Activated CD8-positive, alpha-beta T cell treated with anti-CD3 and anti-CD28 coated beads, Interleukin-2, amount 10 ng/mL, durations not matched to agents 7 days and 5 days (primary cell): ENCODE results near the gene PTX4. TPM values are rescaled to one million over a fixed set of nuclear protein-coding genes. Genes with fewer than 3 reads are reported as not detected.

Source experiments
- ATAC-seq: fragments of 150-1000 bp; cut with Tn5 transposase; one replicate; pipeline ENCODE4 v1.10.0; 2021; ENCODE audit warnings: moderate library complexity
- CTCF ChIA-PET: fragments of 350-600 bp; sonication (Branson Sonifier 250); formaldehyde crosslinking; loops from one replicate; lab custom pipeline; 2021; ENCODE audit warnings: antibody characterized with exemption; lab: Charles Lee
- POLR2A ChIA-PET: fragments of 350-600 bp; sonication (Branson Sonifier 250); formaldehyde crosslinking; loops from one replicate; lab custom pipeline; 2021; ENCODE audit warnings: antibody characterized with exemption; lab: Charles Lee
- DNase-seq: peaks from one replicate; pipeline ENCODE4 v3.0.0-alpha.2; 2020
- H3K27ac Mint-ChIP-seq: one replicate; pipeline ENCODE4 v1.8.0; 2021; ENCODE audit warnings: mild to moderate bottlenecking, mixed read lengths
- H3K27me3 Mint-ChIP-seq: one replicate; pipeline ENCODE4 v1.8.0; 2021; ENCODE audit warnings: low read depth, mixed read lengths
- H3K36me3 Mint-ChIP-seq: one replicate; pipeline ENCODE4 v1.8.0; 2021; ENCODE audit warnings: low read depth, mixed read lengths
- H3K4me1 Mint-ChIP-seq: one replicate; pipeline ENCODE4 v1.8.0; 2021; ENCODE audit warnings: low read depth, mixed read lengths
- H3K4me3 Mint-ChIP-seq: one replicate; pipeline ENCODE4 v1.8.0; 2021; ENCODE audit warnings: mild to moderate bottlenecking, mixed read lengths
- H3K9me3 Mint-ChIP-seq: one replicate; pipeline ENCODE4 v1.8.0; 2022; ENCODE audit warnings: mixed read lengths; ENCODE audit not compliant: insufficient read depth
- total RNA-seq, 2 experiments: library from RNA; stranded (reverse); gene quantifications; one replicate each; pipeline ENCODE4 v1.2.3, GENCODE V29; 2021

The PTX4 gene
- total RNA-seq, 2 experiments from 2014 or later = not detected

GRCh38 chr16:1459967-1460366 is 28.8 kb downstream of the PTX4 start:
- no peak overlapping the region for H3K4me3 Mint-ChIP-seq
- H3K4me1 Mint-ChIP-seq = peaks cover 4% of the 10 kb centered on the region
- H3K36me3 Mint-ChIP-seq = no peaks in the 10 kb centered on the region
- DNase-seq = no peak
- no peak for ATAC-seq
- CTCF ChIA-PET = interaction anchor here (0.5 to 0.6 kb wide), 2 partner anchors 80 to 470 kb away, joined by 3 read pairs; no protein-coding TSS in a partner anchor
- H3K27ac Mint-ChIP-seq = no peak overlapping the region
- H3K27me3 Mint-ChIP-seq = no peaks in the 10 kb centered on the region
- H3K9me3 Mint-ChIP-seq = no peaks in the 10 kb centered on the region
- POLR2A ChIA-PET = no interaction called here

DNA sequence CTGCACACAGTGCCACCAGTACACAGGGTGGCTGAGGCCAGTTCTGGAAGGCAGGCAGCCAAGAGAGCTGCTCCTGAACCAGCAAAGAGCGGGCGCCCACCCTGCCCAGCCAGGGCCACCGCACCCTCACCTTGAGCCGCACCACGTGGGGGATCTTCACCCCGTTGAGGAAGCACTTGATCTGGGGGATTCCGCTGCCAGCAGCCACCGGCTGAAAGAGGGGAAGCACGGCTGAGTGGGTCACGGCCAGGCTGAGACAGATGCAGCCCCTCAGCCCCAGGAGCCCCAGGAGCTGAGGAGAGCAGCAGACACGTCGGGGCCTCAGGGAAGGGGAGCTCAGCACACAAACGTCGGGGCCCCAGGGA is 29.8 kb downstream of the PTX4 start:
- ATAC-seq = no peak
- no peak for DNase-seq
- no peak overlapping the region for H3K4me3 Mint-ChIP-seq
- H3K9me3 Mint-ChIP-seq = no peaks in the 10 kb centered on the region
- peaks cover 4% of the 10 kb centered on the region for H3K4me1 Mint-ChIP-seq
- no peaks in the 10 kb centered on the region for H3K27me3 Mint-ChIP-seq
- no peaks in the 10 kb centered on the region for H3K36me3 Mint-ChIP-seq
- ChIA-PET CTCF (no interaction called here), POLR2A (no interaction called here)
- H3K27ac Mint-ChIP-seq = no peak overlapping the region

DNA sequence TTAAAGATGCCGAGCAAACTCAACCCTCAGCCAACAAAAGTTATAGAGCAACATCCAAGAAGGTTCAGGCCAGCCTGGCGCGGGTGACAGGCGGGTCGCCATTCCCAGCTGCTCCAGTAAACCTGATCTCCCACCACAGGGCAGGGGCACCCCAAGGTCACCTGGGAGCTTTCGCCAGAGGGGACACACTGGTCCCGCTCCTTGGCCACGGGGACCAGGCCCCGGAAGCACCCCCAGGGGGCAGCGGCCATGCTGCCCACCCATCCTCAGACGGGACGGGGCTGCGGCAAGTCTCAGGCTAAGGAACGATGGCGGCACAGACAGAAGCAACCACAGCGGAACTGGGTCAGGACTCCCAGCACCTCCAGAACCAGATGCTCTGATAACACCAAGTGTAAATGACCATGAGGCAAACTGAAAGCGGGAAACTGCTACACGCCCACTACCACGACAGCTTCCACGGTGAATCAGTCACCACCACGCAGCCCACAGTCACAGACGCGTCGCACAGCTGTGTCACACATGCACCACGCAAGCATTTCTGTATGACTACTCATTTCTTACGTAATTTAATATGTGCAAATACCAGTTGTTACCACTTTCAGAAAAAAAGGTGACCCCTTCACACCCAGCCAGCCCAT is 30.3 kb downstream of the PTX4 start:
- H3K9me3 Mint-ChIP-seq = no peaks in the 10 kb centered on the region
- no peak for DNase-seq
- no peak overlapping the region for H3K4me3 Mint-ChIP-seq
- H3K4me1 Mint-ChIP-seq = peaks cover 4% of the 10 kb centered on the region
- ATAC-seq = no peak
- CTCF ChIA-PET = no interaction called here
- POLR2A ChIA-PET = no interaction called here
- H3K36me3 Mint-ChIP-seq = no peaks in the 10 kb centered on the region
- H3K27ac Mint-ChIP-seq = no peak overlapping the region
- H3K27me3 Mint-ChIP-seq = no peaks in the 10 kb centered on the region

DNA sequence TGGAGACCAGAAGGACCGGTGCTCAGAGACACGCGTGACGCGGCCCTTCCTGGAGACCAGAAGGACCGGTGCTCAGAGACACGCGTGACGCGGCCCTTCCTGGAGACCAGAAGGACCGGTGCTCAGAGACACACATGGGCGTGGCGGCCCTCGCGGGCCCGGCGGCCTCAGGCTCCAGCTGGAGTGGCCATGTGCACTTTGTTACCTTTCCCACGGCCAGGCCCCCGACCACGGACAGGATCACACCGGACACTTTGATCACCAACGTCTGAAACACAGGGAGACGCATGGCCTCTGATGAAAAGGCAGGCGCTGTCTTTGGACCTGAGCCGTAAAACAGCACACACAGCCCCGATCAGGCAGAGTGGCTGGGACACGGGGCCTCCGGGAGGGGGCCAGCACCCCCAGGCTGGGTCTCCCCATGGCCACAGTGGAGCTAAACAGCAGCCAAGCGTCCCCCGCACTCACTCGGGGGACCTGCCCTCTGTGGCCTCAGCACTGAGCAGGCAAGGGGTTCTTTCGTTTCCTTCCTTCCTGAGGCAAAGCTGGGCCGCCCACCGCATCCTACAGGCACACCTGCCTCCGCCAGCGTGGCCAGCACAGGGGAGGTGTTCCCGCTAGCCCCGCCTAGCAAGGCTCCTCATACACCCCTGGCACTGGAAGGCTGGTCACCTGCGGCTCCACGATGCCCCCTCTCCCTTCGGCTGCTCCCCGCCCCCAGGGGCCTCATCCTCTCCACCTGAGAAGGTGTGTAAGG is 31.1 kb downstream of the PTX4 start:
- no peak overlapping the region for H3K4me3 Mint-ChIP-seq
- no peaks in the 10 kb centered on the region for H3K27me3 Mint-ChIP-seq
- no peak for DNase-seq
- ChIA-PET POLR2A (no interaction called here), CTCF (no interaction called here)
- no peak for ATAC-seq
- H3K36me3 Mint-ChIP-seq = peaks cover 2% of the 10 kb centered on the region
- H3K9me3 Mint-ChIP-seq = no peaks in the 10 kb centered on the region
- H3K27ac Mint-ChIP-seq = no peak overlapping the region
- peaks cover 4% of the 10 kb centered on the region for H3K4me1 Mint-ChIP-seq

GRCh38 chr16:1456951-1457350 is 31.8 kb downstream of the PTX4 start:
- H3K4me1 Mint-ChIP-seq = peaks cover 4% of the 10 kb centered on the region
- no peaks in the 10 kb centered on the region for H3K27me3 Mint-ChIP-seq
- ChIA-PET POLR2A (no interaction called here), CTCF (no interaction called here)
- H3K36me3 Mint-ChIP-seq = peaks cover 2% of the 10 kb centered on the region
- no peaks in the 10 kb centered on the region for H3K9me3 Mint-ChIP-seq
- no peak for ATAC-seq
- H3K4me3 Mint-ChIP-seq = no peak overlapping the region
- no peak for DNase-seq
- no peak overlapping the region for H3K27ac Mint-ChIP-seq

DNA sequence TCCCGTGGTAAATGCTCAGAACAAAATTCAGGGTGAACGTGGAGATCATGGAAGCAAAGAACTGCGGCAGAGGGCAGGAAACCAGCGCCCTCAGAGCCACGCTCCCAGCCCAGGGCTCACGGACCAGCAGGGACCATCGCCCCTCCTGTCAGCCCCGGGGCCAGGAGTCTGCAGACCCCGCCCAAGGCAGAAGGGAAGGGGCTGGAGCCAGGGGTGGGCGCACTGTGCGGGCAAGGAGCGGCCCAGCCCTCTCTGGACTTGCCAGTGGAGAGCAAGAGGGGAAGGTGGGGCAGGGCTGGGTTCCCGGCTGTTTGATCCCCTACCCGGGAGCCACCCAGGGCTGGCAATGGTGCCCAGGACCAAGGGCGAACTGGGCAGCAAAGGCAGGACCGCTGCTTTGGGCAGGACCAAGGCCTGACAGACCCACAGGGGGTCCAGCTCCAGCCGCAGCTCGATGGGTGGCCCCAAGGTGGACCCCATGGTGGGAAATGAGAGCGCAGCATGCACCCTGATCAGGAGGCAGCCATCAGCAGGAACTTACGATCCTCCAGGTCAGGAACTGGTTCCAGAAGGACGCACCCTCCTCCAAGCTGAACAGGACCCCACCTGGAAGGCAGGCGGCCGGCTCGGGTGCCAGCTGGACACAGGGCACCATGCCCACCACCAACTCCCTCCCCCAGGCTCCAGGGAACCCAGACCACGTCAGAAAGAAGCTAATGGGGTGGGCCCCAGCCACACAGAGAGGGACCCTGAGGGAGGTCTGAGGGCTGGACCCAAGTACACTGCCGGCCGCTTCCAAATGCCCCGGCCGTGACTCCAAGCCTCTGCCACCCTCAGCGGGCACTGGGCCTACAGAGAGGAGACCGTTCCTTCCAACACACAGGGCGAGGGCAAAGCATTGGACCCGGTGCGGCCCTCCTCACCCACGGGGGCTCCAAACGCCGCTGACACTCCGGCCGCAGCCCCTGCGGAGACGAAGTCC is 33.3 kb downstream of the PTX4 start:
- ChIA-PET CTCF (no interaction called here), POLR2A (no interaction called here)
- ATAC-seq (no peak), DNase-seq (no peak)
- Mint-ChIP-seq H3K36me3 (peaks cover 4% of the 10 kb centered on the region), H3K4me3 (no peak overlapping the region), H3K27ac (no peak overlapping the region), H3K9me3 (no peaks in the 10 kb centered on the region), H3K4me1 (peaks cover 4% of the 10 kb centered on the region), H3K27me3 (no peaks in the 10 kb centered on the region)

- H3K4me3 Mint-ChIP-seq = no peak overlapping the region
- DNase-seq (no peak), ATAC-seq (no peak)
- H3K27me3 Mint-ChIP-seq = no peaks in the 10 kb centered on the region
- POLR2A ChIA-PET = no interaction called here
- H3K4me1 Mint-ChIP-seq = peaks cover 4% of the 10 kb centered on the region
- H3K36me3 Mint-ChIP-seq = peaks cover 4% of the 10 kb centered on the region
- CTCF ChIA-PET = no interaction called here
- no peaks in the 10 kb centered on the region for H3K9me3 Mint-ChIP-seq
- no peak overlapping the region for H3K27ac Mint-ChIP-seq
These were observed 34.2 kb downstream of the PTX4 start for GRCh38 chr16:1454561-1454960.

GRCh38 chr16:1453316-1453715 is 35.4 kb downstream of the PTX4 start:
- ChIA-PET CTCF (no interaction called here), POLR2A (no interaction called here)
- DNase-seq (no peak), ATAC-seq (no peak)
- H3K4me3 Mint-ChIP-seq = no peak overlapping the region
- H3K4me1 Mint-ChIP-seq = no peaks in the 10 kb centered on the region
- peaks cover 4% of the 10 kb centered on the region for H3K36me3 Mint-ChIP-seq
- H3K27ac Mint-ChIP-seq = no peak overlapping the region
- no peaks in the 10 kb centered on the region for H3K27me3 Mint-ChIP-seq
- H3K9me3 Mint-ChIP-seq = no peaks in the 10 kb centered on the region

DNA sequence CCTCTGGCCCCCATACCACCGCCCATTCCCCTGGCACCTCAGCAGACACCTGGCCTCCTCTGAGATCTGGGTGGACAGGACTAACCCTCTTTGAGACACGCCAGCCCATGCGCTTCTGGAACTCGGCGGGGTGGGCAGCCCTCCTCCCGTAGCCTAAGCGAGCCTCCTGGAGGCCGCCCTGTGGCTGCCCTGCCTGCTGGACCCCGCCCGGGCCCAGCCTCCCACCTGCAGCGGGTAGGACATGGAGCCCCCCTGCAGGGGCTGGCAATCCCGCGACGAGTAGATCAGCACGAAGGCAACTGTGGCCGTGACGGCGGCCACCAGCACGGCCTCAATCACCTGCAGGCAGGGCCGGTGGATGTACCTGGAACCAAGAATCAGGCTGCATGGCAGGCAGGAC is 36.2 kb downstream of the PTX4 start:
- Mint-ChIP-seq H3K27ac (no peak overlapping the region), H3K4me3 (no peak overlapping the region), H3K4me1 (no peaks in the 10 kb centered on the region), H3K9me3 (no peaks in the 10 kb centered on the region), H3K36me3 (peaks cover 4% of the 10 kb centered on the region), H3K27me3 (no peaks in the 10 kb centered on the region)
- CTCF ChIA-PET = no interaction called here
- POLR2A ChIA-PET = no interaction called here
- no peak for DNase-seq
- ATAC-seq = no peak

DNA sequence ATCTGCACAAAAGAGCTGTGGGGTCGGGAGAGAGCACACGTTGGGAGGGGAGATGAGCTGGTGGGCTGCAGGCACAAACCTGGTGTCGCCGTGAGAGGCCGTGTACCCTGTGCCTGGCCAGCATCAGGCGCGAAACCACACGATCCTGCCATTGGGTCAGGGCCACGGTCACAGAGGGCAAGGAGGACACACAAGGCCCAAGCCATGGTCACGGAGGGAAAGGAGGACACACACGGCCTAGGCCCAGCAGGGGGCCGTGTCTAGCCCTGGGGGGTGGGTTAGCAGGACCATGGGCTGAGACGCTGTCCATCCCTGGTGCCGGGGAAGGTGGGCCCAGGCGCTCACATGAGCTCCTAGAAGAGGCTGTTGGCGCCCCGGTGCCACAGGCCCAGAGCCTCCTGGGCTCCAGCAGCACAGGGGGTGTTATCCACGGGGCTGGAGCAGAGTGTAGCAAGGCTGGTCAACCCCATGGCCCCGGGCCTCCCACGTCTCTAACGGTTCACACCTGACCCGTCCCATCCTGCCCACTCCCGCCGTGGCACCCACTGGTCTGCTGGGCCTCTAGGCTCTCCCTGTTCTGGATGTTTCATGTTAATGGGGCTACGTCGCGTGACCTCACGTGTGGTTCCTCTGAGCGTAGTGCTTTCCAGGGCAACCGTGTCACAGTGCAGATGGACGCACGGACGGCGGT is 36.9 kb downstream of the PTX4 start:
- Mint-ChIP-seq H3K4me1 (no peaks in the 10 kb centered on the region), H3K9me3 (no peaks in the 10 kb centered on the region), H3K27me3 (no peaks in the 10 kb centered on the region), H3K36me3 (peaks cover 4% of the 10 kb centered on the region), H3K27ac (peak overlapping the region; percentile 34), H3K4me3 (no peak overlapping the region)
- POLR2A ChIA-PET = no interaction called here
- CTCF ChIA-PET = no interaction called here
- no peak for DNase-seq
- no peak for ATAC-seq

GRCh38 chr16:1450841-1451240 is 37.9 kb downstream of the PTX4 start:
- H3K27ac Mint-ChIP-seq = no peak overlapping the region
- ChIA-PET CTCF (no interaction called here), POLR2A (no interaction called here)
- H3K27me3 Mint-ChIP-seq = no peaks in the 10 kb centered on the region
- no peaks in the 10 kb centered on the region for H3K9me3 Mint-ChIP-seq
- H3K4me1 Mint-ChIP-seq = no peaks in the 10 kb centered on the region
- DNase-seq (no peak), ATAC-seq (no peak)
- peaks cover 4% of the 10 kb centered on the region for H3K36me3 Mint-ChIP-seq
- no peak overlapping the region for H3K4me3 Mint-ChIP-seq
